ENCODE measurements around the gene HOXA1.
"Not testable (repeated sequence)": the region's sequence is repeated elsewhere in the genome, so short reads cannot be mapped to it uniquely, and the experiment has no call there.

The HOXA1 gene

DNA sequence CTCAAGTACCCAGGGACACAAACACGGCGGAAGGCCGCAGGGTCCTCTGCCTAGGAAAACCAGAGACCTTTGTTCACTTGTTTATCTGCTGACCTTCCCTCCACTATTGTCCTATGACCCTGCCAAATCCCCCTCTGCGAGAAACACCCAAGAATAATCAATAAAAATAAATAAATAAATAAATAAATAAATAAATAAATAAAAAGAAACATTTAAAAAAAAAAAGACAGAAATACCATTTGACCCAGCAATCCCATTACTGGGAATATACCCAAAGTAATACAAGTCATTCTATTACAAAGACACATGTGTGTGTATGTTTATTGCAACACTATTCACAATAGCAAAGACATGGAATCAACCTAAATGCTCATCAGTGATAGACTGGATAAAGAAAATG is 49.8 kb downstream of the HOXA1 start:
- not testable (repeated sequence) for DNase-seq (ENCODE audit: low read depth)

DNA sequence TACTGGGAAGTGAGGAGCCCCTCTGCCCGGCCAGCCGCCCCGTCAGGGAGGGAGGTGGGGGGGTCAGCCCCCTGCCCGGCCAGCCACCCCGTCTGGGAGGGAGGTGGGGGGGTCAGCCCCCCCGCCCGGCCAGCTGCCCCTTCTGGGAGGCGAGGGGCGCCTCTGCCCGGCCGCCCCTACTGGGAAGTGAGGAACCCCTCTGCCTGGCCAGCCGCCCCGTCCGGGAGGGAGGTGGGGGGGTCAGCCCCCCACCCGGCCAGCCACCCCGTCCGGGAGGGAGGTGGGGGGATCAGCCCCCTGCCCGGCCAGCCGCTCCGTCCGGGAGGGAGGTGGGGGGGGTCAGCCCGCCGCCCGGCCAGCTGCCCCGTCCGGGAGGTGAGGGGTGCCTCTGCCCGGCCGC is 50.7 kb downstream of the HOXA1 start:
- DNase-seq (ENCODE audit: low read depth): not testable (repeated sequence)
